ENCODE results near the gene KRTAP12-3. TPM values are rescaled to one million over a fixed set of nuclear protein-coding genes. Genes with fewer than 3 reads are reported as not detected.

The KRTAP12-3 gene
- total RNA-seq, 1 experiment from 2014 or later = not detected

GRCh38 chr21:44666401-44667320, 8.9 kb downstream of the KRTAP12-3 start, which contains the start of gene KRTAP12-2:
Gene KRTAP12-2, minus strand, starts transcription at chr21:44666927. Its CDS starts 41 bp downstream, at chr21:44666886.
- intact Hi-C loops (cut with micrococcal nuclease; ENCODE audit: unreplicated experiment) = no loop called here
- DNase-seq = peak; percentile 14
- TF ChIP-seq, protein P1, sequence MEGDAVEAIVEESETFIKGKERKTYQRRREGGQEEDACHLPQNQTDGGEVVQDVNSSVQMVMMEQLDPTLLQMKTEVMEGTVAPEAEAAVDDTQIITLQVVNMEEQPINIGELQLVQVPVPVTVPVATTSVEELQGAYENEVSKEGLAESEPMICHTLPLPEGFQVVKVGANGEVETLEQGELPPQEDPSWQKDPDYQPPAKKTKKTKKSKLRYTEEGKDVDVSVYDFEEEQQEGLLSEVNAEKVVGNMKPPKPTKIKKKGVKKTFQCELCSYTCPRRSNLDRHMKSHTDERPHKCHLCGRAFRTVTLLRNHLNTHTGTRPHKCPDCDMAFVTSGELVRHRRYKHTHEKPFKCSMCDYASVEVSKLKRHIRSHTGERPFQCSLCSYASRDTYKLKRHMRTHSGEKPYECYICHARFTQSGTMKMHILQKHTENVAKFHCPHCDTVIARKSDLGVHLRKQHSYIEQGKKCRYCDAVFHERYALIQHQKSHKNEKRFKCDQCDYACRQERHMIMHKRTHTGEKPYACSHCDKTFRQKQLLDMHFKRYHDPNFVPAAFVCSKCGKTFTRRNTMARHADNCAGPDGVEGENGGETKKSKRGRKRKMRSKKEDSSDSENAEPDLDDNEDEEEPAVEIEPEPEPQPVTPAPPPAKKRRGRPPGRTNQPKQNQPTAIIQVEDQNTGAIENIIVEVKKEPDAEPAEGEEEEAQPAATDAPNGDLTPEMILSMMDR (IDR thresholded peaks at IDR 0.05; ENCODE audit: unreplicated experiment) = no peak
- Mint-ChIP-seq H3K27ac (ENCODE audit: unreplicated experiment) (no peak within 1 kb of the TSS), H3K4me3 (ENCODE audit: low read depth, unreplicated experiment) (no peak within 1 kb of the TSS), H3K9me3 (ENCODE audit: low read depth, unreplicated experiment) (peaks cover 2% of the 10 kb centered on the region), H3K4me1 (ENCODE audit: low read depth, unreplicated experiment) (no peaks in the 10 kb centered on the region), H3K27me3 (ENCODE audit: unreplicated experiment) (peaks cover 49% of the 10 kb centered on the region), H3K36me3 (ENCODE audit: insufficient read depth, unreplicated experiment) (no peaks in the 10 kb centered on the region)
- CTCF ChIA-PET = interaction anchor here (0.7 kb wide), 1 partner anchor 76 kb away, joined by 3 read pairs; no protein-coding TSS in a partner anchor
- BruUV-seq (replicated peaks) = no TSS peak

GRCh38 chr21:44667612-44668011, 9.9 kb downstream of the KRTAP12-3 start:
- intact Hi-C loops (cut with micrococcal nuclease; ENCODE audit: unreplicated experiment) = no loop called here
- no peak overlapping the region for H3K4me3 Mint-ChIP-seq (ENCODE audit: low read depth, unreplicated experiment)
- CTCF ChIA-PET = no interaction called here
- no peak for DNase-seq
- H3K36me3 Mint-ChIP-seq (ENCODE audit: insufficient read depth, unreplicated experiment) = no peaks in the 10 kb centered on the region
- no peak overlapping the region for H3K27ac Mint-ChIP-seq (ENCODE audit: unreplicated experiment)
- TF ChIP-seq, protein P1 (IDR thresholded peaks at IDR 0.05; ENCODE audit: unreplicated experiment) = no peak
- peaks cover 2% of the 10 kb centered on the region for H3K9me3 Mint-ChIP-seq (ENCODE audit: low read depth, unreplicated experiment)
- BruUV-seq (replicated peaks) = no TSS peak
- H3K4me1 Mint-ChIP-seq (ENCODE audit: low read depth, unreplicated experiment) = no peaks in the 10 kb centered on the region
- peaks cover 47% of the 10 kb centered on the region for H3K27me3 Mint-ChIP-seq (ENCODE audit: unreplicated experiment)

GRCh38 chr21:44670642-44671432, 13.1 kb downstream of the KRTAP12-3 start:
- H3K27ac Mint-ChIP-seq (ENCODE audit: unreplicated experiment) = no peak overlapping the region
- no TSS peak for BruUV-seq (replicated peaks)
- H3K4me3 Mint-ChIP-seq (ENCODE audit: low read depth, unreplicated experiment) = no peak overlapping the region
- CTCF ChIA-PET = no interaction called here
- no peaks in the 10 kb centered on the region for H3K36me3 Mint-ChIP-seq (ENCODE audit: insufficient read depth, unreplicated experiment)
- DNase-seq = no peak
- H3K9me3 Mint-ChIP-seq (ENCODE audit: low read depth, unreplicated experiment) = peaks cover 2% of the 10 kb centered on the region
- peaks cover 75% of the 10 kb centered on the region for H3K27me3 Mint-ChIP-seq (ENCODE audit: unreplicated experiment)
- H3K4me1 Mint-ChIP-seq (ENCODE audit: low read depth, unreplicated experiment) = no peaks in the 10 kb centered on the region
- intact Hi-C loops (cut with micrococcal nuclease; ENCODE audit: unreplicated experiment) = no loop called here
- TF ChIP-seq, protein P1 (IDR thresholded peaks at IDR 0.05; ENCODE audit: unreplicated experiment) = no peak

- Mint-ChIP-seq H3K36me3 (ENCODE audit: insufficient read depth, unreplicated experiment) (peaks cover 5% of the 10 kb centered on the region), H3K9me3 (ENCODE audit: low read depth, unreplicated experiment) (peaks cover 2% of the 10 kb centered on the region), H3K27me3 (ENCODE audit: unreplicated experiment) (peaks cover 85% of the 10 kb centered on the region), H3K4me1 (ENCODE audit: low read depth, unreplicated experiment) (no peaks in the 10 kb centered on the region), H3K4me3 (ENCODE audit: low read depth, unreplicated experiment) (no peak overlapping the region), H3K27ac (ENCODE audit: unreplicated experiment) (no peak overlapping the region)
- TF ChIP-seq, protein P1 (IDR thresholded peaks at IDR 0.05; ENCODE audit: unreplicated experiment) = no peak
- no peak for DNase-seq
- no TSS peak for BruUV-seq (replicated peaks)
- CTCF ChIA-PET = no interaction called here
- intact Hi-C loops (cut with micrococcal nuclease; ENCODE audit: unreplicated experiment) = no loop called here
Observed at GRCh38 chr21:44671911-44672310, 14.2 kb downstream of the KRTAP12-3 start.
